Loucy (cell line): Measurements from ENCODE around the gene HAUS6.

ENCODE experiments used
- H2AFZ ChIP-seq: fragments of 200-600 bp; sonication (generic); 2 replicates; pipeline ENCODE4 v1.6.0; 2016; ENCODE audit warnings: antibody characterized with exemption, mild to moderate bottlenecking, low read length, moderate library complexity
- H3F3A ChIP-seq: fragments of 200-600 bp; 2 replicates; pipeline ENCODE4 v1.6.0; 2016; ENCODE audit warnings: antibody characterized with exemption, low read depth, mild to moderate bottlenecking
- H3K27me3 ChIP-seq: fragments of 200-600 bp; sonication (generic); 2 replicates; pipeline ENCODE4 v1.6.1; 2014; ENCODE audit warnings: low read length, mild to moderate bottlenecking; ENCODE audit not compliant: insufficient read depth, poor library complexity, severe bottlenecking
- H3K36me3 ChIP-seq: fragments of 200-600 bp; sonication (generic); 2 replicates; pipeline ENCODE4 v1.6.1; 2016; ENCODE audit warnings: low read length; ENCODE audit not compliant: insufficient read depth
- H3K4me1 ChIP-seq: fragments of 200-600 bp; sonication (generic); 2 replicates; pipeline ENCODE4 v1.5.1; 2014; ENCODE audit warnings: low read length, mild to moderate bottlenecking; ENCODE audit not compliant: insufficient read depth, poor library complexity, severe bottlenecking
- H3K4me2 ChIP-seq: fragments of 200-600 bp; sonication (generic); 2 replicates; pipeline ENCODE4 v1.6.0; 2014; ENCODE audit warnings: antibody characterized with exemption, low read length, low read depth, mild to moderate bottlenecking; ENCODE audit not compliant: poor library complexity, severe bottlenecking
- H3K4me3 ChIP-seq: fragments of 200-600 bp; sonication (generic); 2 replicates; pipeline ENCODE4 v1.5.1; 2014; ENCODE audit warnings: low read length, mild to moderate bottlenecking, mixed read lengths; ENCODE audit not compliant: poor library complexity, severe bottlenecking
- H3K79me2 ChIP-seq: fragments of 200-600 bp; sonication (generic); 2 replicates; pipeline ENCODE4 v1.6.1; 2014; ENCODE audit warnings: low read length; ENCODE audit not compliant: insufficient read depth
- H3K9ac ChIP-seq: fragments of 200-600 bp; sonication (generic); 2 replicates; pipeline ENCODE4 v1.6.0; 2014; ENCODE audit warnings: mild to moderate bottlenecking, low read depth, low read length, moderate library complexity; ENCODE audit not compliant: poor library complexity, severe bottlenecking
- H3K9me2 ChIP-seq: fragments of 200-600 bp; sonication (generic); replicated peaks from 2 replicates; pipeline ENCODE4 v1.6.1; 2016; ENCODE audit warnings: low read depth, low read length, mixed read lengths
- H3K9me3 ChIP-seq: fragments of 200-600 bp; sonication (generic); 2 replicates; pipeline ENCODE4 v1.6.1; 2014; ENCODE audit warnings: mild to moderate bottlenecking, antibody characterized with exemption, low read length, low read depth; ENCODE audit not compliant: insufficient read depth
- H4K20me1 ChIP-seq: fragments of 200-600 bp; sonication (generic); 2 replicates; pipeline ENCODE4 v1.6.0; 2014; ENCODE audit warnings: antibody characterized with exemption, low read length, mild to moderate bottlenecking; ENCODE audit not compliant: insufficient read depth, poor library complexity, severe bottlenecking
- CTCF ChIP-seq: fragments of 200-600 bp; sonication (generic); conservative IDR thresholded peaks from 2 replicates; pipeline ENCODE4 v1.5.1; 2014; ENCODE audit warnings: mild to moderate bottlenecking, antibody characterized with exemption, low read length
- EZH2phosphoT487 ChIP-seq: fragments of 200-600 bp; IDR thresholded peaks from 2 replicates; pipeline ENCODE4 v1.6.1; 2018; ENCODE audit warnings: antibody characterized with exemption, mild to moderate bottlenecking, moderate library complexity, borderline replicate concordance

The HAUS6 gene

DNA sequence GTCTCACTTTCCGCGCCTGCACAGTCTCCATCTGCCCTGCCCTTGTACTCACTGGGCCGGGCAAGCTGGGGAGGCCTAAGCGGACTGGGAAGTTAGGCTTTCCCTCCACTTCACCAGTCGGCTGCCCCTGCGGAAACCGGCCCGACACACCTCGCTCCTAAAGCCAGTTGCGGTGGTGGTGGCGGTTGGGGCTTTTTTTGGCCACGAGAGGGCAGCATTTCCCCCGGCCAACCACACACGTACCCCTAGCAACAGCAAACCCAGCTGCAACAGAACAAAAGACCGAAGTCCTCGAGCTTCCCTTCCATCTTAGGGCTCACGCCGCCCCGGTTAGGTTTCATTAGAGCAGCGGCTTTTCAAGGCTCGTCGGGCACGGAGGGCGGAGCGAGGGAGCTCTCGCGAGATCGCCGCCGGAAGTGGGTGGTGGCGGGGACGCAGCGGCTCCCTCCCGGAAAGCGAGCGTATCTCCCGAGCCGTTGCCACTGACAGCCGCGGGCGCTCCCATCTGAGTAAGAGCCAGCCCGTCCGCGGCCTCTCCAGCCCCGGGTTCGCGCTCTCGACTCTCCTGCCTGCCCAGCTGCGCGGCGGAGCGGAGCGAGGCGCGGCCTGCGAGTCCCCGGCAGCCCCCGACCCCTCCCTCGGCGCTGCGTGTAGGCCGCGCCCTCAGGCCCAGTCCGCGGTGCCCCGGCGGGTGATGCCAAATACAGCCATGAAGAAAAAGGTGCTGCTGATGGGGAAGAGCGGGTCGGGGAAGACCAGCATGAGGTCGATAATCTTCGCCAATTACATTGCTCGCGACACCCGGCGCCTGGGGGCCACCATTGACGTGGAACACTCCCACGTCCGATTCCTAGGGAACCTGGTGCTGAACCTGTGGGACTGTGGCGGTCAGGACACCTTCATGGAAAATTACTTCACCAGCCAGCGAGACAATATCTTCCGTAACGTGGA lies 53.5 kb downstream of the HAUS6 start, which contains the start of gene RRAGA:
RRAGA (plus strand) TSS at position 462 of the 951 bp plus-strand sequence; CDS start at position 695, 233 bp downstream.
- peaks cover 31% of the 10 kb centered on the region for H3K79me2 ChIP-seq
- H3K9me2 ChIP-seq, result no peaks in the 10 kb centered on the region
- peak within 1 kb of the TSS; percentile 78 for H3K4me3 ChIP-seq
- H3K36me3 ChIP-seq, result no peaks in the 10 kb centered on the region
- no peaks in the 10 kb centered on the region for H3K9me3 ChIP-seq
- peak within 1 kb of the TSS; percentile 86 for H2AFZ ChIP-seq
- H3K9ac ChIP-seq, result peak within 1 kb of the TSS; percentile 84
- peak within 1 kb of the TSS; percentile 76 for H3K4me2 ChIP-seq
- no peaks in the 10 kb centered on the region; the same call in 1 of the 2 replicates for H3F3A ChIP-seq
- TF ChIP-seq CTCF, result peak; percentile 81
- no peak for TF ChIP-seq EZH2phosphoT487
- no peaks in the 10 kb centered on the region for H3K27me3 ChIP-seq
- H4K20me1 ChIP-seq, result peaks cover 7% of the 10 kb centered on the region
- peaks cover 5% of the 10 kb centered on the region for H3K4me1 ChIP-seq

DNA sequence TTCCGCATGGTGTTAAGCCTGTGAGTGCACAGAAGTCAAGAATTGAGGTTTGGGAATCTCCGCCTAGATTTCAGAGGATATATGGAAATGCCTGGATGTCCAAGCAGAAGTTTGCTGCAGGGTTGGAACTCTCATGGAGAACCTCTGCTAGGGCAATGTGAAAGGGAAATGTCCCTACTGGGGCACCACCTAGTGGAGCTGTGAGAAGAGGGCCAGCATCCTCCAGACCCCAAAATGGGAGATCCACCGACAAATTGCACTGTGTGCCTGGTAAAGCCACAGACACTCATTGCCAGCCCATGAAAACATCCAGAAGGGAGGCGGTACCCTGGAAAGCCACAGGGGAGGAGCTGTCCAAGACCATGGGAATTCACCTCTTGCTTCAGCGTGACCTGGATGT lies 66.1 kb downstream of the HAUS6 start:
- no peak overlapping the region for H3K9ac ChIP-seq
- no peak overlapping the region for H3K4me2 ChIP-seq
- H2AFZ ChIP-seq, result no peak overlapping the region
- no peaks in the 10 kb centered on the region for H3K79me2 ChIP-seq
- H3K4me3 ChIP-seq, result no peak overlapping the region
- no peaks in the 10 kb centered on the region for H3K27me3 ChIP-seq
- no peaks in the 10 kb centered on the region for H3F3A ChIP-seq
- H3K9me3 ChIP-seq, result no peaks in the 10 kb centered on the region
- H3K9me2 ChIP-seq, result no peaks in the 10 kb centered on the region
- H3K4me1 ChIP-seq, result no peaks in the 10 kb centered on the region
- no peaks in the 10 kb centered on the region for H4K20me1 ChIP-seq
- no peaks in the 10 kb centered on the region for H3K36me3 ChIP-seq
- no peak for TF ChIP-seq EZH2phosphoT487
- peak; percentile 40; the same call in 1 of the 2 replicates for TF ChIP-seq CTCF

GRCh38 chr9:19033015-19033414 lies 69.7 kb downstream of the HAUS6 start, which contains the start of gene SAXO1:
SAXO1 (minus strand) TSS chr9:19033209; CDS start chr9:19032908, 301 bp downstream.
- no peak within 1 kb of the TSS for H2AFZ ChIP-seq
- no peaks in the 10 kb centered on the region for H3K9me3 ChIP-seq
- no peaks in the 10 kb centered on the region for H3K4me1 ChIP-seq
- H3K27me3 ChIP-seq, result no peaks in the 10 kb centered on the region
- no peak within 1 kb of the TSS for H3K9ac ChIP-seq
- H4K20me1 ChIP-seq, result no peaks in the 10 kb centered on the region
- no peaks in the 10 kb centered on the region for H3K9me2 ChIP-seq
- H3K36me3 ChIP-seq, result no peaks in the 10 kb centered on the region
- no peaks in the 10 kb centered on the region for H3F3A ChIP-seq
- H3K79me2 ChIP-seq, result no peaks in the 10 kb centered on the region
- TF ChIP-seq CTCF (no peak), EZH2phosphoT487 (no peak)
- H3K4me2 ChIP-seq, result no peak within 1 kb of the TSS
- H3K4me3 ChIP-seq, result no peak within 1 kb of the TSS
